AG09319 (cell line): ENCODE data around the gene MOCS1.

Experiments used
- DNase-seq: peaks from one replicate; pipeline ENCODE4 v3.0.0-alpha.2; 2010; ENCODE audit warnings: low read depth; ENCODE audit errors: extremely low read depth
- CTCF ChIP-seq: IDR thresholded peaks from 2 replicates; pipeline ENCODE4 v1.5.1; 2011; ENCODE audit warnings: low read depth, mild to moderate bottlenecking, inconsistent platforms, low read length, moderate library complexity

Gene MOCS1

DNA sequence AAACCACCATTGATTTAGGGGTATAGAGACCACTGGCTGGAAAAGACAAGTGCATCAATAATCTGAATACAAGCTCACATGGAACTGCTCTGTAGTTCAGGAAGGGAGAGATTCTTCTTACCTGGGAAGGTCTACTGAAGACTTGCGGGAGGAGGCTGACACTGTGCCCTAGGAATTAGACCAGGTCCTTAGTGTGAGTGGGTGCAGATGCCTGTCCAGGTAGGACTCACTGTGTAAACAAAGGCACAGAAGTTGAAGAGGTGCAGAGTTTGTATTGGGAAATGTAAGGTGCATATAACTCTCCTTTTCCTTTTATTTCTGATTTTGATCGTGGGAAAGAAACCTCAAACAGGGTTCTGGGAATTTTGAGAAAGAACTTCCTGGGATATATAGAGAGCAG is 75.2 kb downstream of the MOCS1 start:
- DNase-seq: no peak
- no peak for TF ChIP-seq CTCF

DNA sequence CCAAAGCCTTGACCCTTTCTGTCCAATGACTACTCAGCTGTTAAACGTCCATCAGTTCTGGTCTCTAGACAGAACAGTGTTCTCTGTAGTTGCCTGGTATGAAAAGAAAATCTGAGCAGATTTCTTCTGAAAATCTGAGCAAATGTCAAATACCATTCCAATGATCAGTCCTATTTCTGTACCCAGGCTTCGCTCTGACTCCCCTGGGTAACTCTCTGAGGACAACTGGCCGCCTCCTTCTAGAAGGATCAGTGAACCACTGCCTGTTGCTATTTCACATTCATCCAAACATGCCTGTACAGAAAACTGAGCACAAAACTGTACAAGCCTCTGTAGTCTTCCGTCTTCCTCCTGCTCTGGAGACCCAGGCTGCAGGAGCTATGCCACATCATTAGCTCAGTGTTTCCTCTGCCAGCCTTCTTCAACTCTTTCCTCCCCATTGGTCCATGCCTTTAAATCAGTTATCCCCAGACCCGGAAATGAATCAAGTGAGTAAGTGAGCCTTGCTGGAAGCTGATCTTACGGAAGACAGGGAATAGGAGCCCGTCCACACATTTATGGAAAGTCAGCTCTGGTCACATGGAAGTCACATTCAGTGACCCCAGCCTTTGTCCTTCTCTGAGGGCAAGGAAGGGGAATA is 78.8 kb downstream of the MOCS1 start:
- DNase-seq: no peak
- TF ChIP-seq CTCF: no peak
